ENCODE results near the gene ABLIM3.
"Not testable (repeated sequence)": the region's sequence is repeated elsewhere in the genome, so short reads cannot be mapped to it uniquely, and the experiment has no call there.

ABLIM3 gene

GRCh38 chr5:149160291-149160787, 19.0 kb downstream of the ABLIM3 start:
- no peak for DNase-seq

GRCh38 chr5:149161026-149161687, 19.9 kb downstream of the ABLIM3 start:
- DNase-seq = no peak

GRCh38 chr5:149161850-149162249, 20.6 kb downstream of the ABLIM3 start:
- DNase-seq = no peak

- no peak for DNase-seq
Measured at GRCh38 chr5:149162401-149163084, 21.2 kb downstream of the ABLIM3 start.

GRCh38 chr5:149164731-149165130, 23.4 kb downstream of the ABLIM3 start:
- DNase-seq = no peak

GRCh38 chr5:149166128-149166527, 24.8 kb downstream of the ABLIM3 start:
- DNase-seq = no peak

GRCh38 chr5:149166591-149167100, 25.4 kb downstream of the ABLIM3 start:
- no peak for DNase-seq

GRCh38 chr5:149168276-149168906, 27.1 kb downstream of the ABLIM3 start:
- no peak for DNase-seq

GRCh38 chr5:149170299-149170698, 29.0 kb downstream of the ABLIM3 start:
- no peak for DNase-seq

GRCh38 chr5:149172261-149172660, 31.0 kb downstream of the ABLIM3 start:
- no peak for DNase-seq

GRCh38 chr5:149172709-149173505, 31.6 kb downstream of the ABLIM3 start:
- DNase-seq = no peak

GRCh38 chr5:149174847-149175234, 33.5 kb downstream of the ABLIM3 start:
- no peak for DNase-seq

- DNase-seq = no peak
Measured at GRCh38 chr5:149175346-149176105, 34.2 kb downstream of the ABLIM3 start.

GRCh38 chr5:149177339-149177843, 36.1 kb downstream of the ABLIM3 start:
- DNase-seq = no peak

- no peak for DNase-seq
Measured at GRCh38 chr5:149177911-149178565, 36.7 kb downstream of the ABLIM3 start.

- DNase-seq = no peak
Measured at GRCh38 chr5:149181732-149182131, 40.4 kb downstream of the ABLIM3 start.

GRCh38 chr5:149182241-149182640, 40.9 kb downstream of the ABLIM3 start:
- no peak for DNase-seq

GRCh38 chr5:149185067-149185466, 43.8 kb downstream of the ABLIM3 start:
- DNase-seq = no peak

GRCh38 chr5:149186506-149186905, 45.2 kb downstream of the ABLIM3 start:
- no peak for DNase-seq

- not testable (repeated sequence) for DNase-seq
Measured at GRCh38 chr5:149187617-149188016, 46.3 kb downstream of the ABLIM3 start.

- no peak for DNase-seq
Measured at GRCh38 chr5:149188383-149188782, 47.1 kb downstream of the ABLIM3 start.
